GM12801 (cell line): ENCODE measurements around the gene MYOM1.

Experiments
- CTCF ChIP-seq: IDR thresholded peaks from one replicate; pipeline ENCODE4 v1.5.1; 2011; ENCODE audit warnings: control low read depth; ENCODE audit not compliant: insufficient read length; ENCODE audit errors: extremely low read depth

MYOM1 gene

GRCh38 chr18:3247240-3248061, 27.7 kb upstream of the MYOM1 start, which contains the start of gene MYL12A:
TSS of gene MYL12A (plus strand) at chr18:3247801. CDS start at chr18:3253248, 5,447 bp downstream.
- TF ChIP-seq CTCF: no peak

DNA sequence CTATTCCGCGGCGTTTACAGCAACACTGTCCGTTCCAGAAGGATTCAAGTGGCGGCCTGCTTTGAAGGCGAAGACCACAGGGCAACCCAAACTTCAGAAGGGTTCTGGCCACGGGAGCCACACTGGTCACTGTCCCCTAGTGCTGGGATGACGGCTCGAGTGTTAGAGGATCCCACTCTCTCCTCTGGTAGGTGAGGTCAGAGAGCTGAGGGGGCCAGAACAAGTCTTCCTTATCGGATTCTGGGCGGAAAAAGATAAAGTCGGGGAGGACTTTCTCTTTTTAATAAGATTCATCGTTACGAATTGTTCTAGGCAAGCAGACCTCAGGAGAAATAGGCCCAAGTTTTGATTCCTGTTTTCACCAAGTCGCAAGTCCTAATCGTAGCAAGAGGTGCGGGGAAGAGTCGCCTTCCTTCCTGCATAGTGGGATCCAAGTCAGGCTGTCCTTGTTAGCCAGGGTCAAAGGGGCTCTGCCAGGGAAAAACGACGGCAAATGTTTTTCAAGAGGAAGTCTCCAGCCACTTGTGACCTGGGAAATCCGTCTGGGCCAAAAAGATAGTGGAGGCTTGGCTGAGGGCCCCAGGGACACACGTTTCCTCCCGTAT, 27.0 kb upstream of the MYOM1 start:
- no peak for TF ChIP-seq CTCF

DNA sequence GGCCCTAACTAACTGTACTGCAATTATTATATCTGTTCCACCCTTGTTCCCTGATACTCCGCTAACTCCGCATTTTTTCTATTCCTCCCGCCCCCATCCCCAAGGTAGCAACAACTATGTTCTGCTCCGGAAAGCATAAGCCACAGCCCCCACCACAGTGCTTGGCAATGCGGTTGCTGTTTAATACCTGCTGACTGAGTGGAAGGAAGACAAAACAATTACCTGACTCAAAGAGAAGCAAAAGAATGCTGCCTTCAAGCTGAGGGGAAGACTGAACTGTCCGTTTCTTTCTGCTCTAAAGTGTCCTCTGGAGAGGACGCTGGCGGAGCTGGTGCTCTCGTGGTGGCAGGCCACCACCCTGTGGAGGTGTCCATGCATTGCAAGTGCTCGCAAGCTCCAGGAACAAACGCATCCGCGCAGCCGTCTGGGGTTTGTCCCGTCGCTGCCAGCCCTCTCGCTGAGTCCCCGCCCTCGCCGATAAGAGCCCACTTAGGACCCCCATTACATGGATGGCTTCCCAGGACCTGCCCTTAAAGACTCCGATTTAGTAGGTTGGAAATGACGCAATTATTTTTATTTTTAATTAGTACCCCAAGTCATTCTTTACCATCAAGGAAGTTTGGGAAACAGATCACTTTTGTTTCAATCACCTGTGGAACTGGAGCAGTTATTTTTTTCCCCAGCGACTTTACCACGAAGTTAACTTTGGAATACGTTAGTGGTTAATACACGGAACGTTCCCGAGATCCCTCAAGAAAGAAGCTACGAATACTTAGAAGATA, 26.3 kb upstream of the MYOM1 start:
- TF ChIP-seq CTCF: peak; percentile 77

DNA sequence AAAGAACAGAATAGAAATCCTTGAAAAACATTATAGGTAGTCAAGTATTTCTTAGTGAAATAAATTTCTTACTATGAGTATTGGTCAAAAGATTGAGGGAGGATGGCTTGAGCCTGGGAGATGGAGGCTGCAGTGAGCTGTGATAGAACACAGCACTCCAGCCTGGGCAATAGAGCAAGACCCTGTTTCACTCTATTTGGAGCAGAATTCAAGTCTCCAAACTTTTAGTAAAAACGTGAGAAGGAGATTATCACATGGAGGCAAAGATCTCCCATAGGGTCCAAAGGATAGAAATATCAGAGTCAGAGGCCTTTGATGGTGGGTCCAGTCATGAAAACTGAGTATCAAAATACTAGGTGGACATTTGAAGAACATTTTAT, 25.4 kb upstream of the MYOM1 start:
- TF ChIP-seq CTCF: no peak

DNA sequence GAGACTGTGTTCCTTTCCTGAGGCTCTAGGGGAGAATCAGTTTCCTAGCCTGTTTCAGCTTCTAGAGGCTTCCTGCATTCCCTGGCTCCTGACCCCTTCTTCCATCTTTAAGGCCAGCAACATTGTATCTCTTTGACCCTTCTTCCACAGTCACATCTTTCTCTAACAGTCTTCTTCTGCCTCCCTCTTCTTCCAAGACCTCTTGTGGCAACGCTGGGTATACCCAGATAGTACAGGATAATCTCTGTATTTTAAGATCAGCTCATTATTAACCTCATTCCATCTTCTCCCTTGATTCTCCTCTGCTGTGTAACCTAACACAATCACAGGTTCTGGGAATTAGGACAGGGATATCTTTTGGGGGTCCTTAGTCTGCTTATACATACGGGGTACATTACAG, 19.0 kb upstream of the MYOM1 start:
- no peak for TF ChIP-seq CTCF

DNA sequence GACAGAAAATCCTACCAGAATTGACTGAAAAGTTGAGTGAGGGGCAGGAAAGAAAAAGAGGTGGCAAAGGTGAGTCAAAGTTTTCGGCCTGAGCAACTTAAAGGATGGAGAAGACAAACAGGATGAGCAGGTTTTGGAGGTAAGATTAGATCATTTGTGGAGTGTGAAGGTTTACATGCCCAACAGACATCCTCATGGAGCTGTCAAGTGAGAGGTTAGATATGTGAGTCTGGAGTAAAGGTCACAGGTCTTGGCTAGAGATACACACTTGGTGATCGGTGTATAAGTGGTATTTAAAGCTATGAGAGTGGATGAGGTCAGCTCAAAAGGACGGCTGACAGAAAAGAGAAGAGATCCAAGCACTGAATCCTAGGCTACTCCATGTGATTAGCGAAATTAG, 16.7 kb upstream of the MYOM1 start:
- no peak for TF ChIP-seq CTCF

DNA sequence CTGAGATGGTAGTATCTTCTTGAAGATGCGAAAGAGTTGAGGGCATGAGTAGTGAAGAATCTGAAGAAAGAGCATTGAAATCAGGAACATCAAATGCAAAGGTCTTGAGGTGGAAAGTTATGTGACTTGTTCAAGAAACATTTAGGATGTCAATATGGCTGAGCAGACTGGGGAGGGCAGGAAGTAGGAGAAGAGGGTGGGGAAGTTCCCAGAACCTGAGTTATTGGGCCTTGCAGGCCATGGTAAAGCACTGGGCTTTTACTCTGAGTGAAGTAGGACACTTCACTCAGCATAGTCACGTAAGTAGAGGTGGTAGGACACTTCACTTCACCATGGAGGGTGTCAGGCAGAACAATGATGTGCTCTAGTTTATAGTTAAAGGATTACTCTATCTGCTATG, 16.1 kb upstream of the MYOM1 start:
- TF ChIP-seq CTCF: no peak
